Left ventricle myocardium inferior (tissue), 1 donor: ENCODE results near the gene MED29. TPM values are rescaled to one million over a fixed set of nuclear protein-coding genes. Genes with fewer than 3 reads are reported as not detected.

Experiments
- DNase-seq: peaks from one replicate; pipeline ENCODE4 v3.0.0-alpha.2; 2020
- H3K27ac ChIP-seq: fragments of 200-600 bp; replicated peaks from 2 replicates; pipeline ENCODE4 v1.8.0; 2021
- H3K27me3 ChIP-seq: fragments of 200-600 bp; 2 replicates; pipeline ENCODE4 v1.8.0; 2021; ENCODE audit warnings: low read depth
- H3K36me3 ChIP-seq: fragments of 200-600 bp; 2 replicates; pipeline ENCODE4 v1.8.0; 2021
- H3K4me1 ChIP-seq: fragments of 200-600 bp; 2 replicates; pipeline ENCODE4 v1.8.0; 2021
- H3K4me3 ChIP-seq: fragments of 200-600 bp; 2 replicates; pipeline ENCODE4 v1.8.0; 2021; ENCODE audit warnings: mild to moderate bottlenecking, moderate library complexity
- H3K9me3 ChIP-seq: fragments of 200-600 bp; replicated peaks from 2 replicates; pipeline ENCODE4 v1.8.0; 2021
- CTCF ChIP-seq: fragments of 200-600 bp; IDR thresholded peaks from 2 replicates; pipeline ENCODE4 v1.8.0; 2021; ENCODE audit warnings: antibody characterized with exemption, mild to moderate bottlenecking, borderline replicate concordance
- intact Hi-C: fragments of 100-400 bp; cut with micrococcal nuclease; formaldehyde crosslinking; loops from one replicate; pipeline ENCODE4 v1.11.0; 2022
- total RNA-seq: library from RNA; stranded (reverse); fragmentation: NEBNext Ultra II Directional; extraction: Animal tissue kit (Norgen Biotek cat#: 25700); gene quantifications from one replicate; pipeline ENCODE4 v1.2.1, GENCODE V29; 2021
- donor health status: DM: no; HTN: yes; CAD: no; lungs with severe emphysema.

MED29 gene
- total RNA-seq, 1 donor from 2014 or later, result 25.7 TPM

DNA sequence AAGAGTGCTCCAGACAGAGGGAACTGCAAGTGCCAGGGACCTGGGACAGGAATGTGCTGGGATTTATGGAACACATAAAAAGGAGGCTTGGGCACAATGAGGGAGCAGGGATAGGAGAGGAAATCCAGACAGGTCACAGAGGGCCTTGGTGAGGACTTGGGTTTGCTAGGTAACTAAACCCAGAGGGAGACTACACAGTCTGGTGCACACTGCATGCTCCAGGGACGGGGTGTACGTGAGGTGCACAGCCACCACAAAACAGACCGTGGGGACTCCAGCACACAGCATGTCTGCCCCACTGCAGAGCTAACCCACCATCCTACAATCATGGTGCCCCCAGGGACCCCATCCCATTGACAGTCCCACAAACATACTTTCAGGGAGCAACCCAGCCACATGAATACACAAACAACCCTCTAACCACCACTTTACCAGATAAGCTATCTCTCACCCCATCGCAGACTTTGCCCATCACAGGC lies 9.9 kb downstream of the MED29 start:
- no peak overlapping the region for H3K4me3 ChIP-seq
- H3K27ac ChIP-seq, result peak overlapping the region; percentile 99
- TF ChIP-seq CTCF, result no peak
- H3K27me3 ChIP-seq, result no peaks in the 10 kb centered on the region
- no peaks in the 10 kb centered on the region for H3K9me3 ChIP-seq
- peaks cover 72% of the 10 kb centered on the region for H3K4me1 ChIP-seq
- DNase-seq, result no peak
- intact Hi-C loops, result no loop called here
- H3K36me3 ChIP-seq, result peaks cover 1% of the 10 kb centered on the region

GRCh38 chr19:39401549-39402345 lies 10.6 kb downstream of the MED29 start:
- Histone ChIP-seq H3K9me3 (no peaks in the 10 kb centered on the region), H3K27ac (peak overlapping the region; percentile 99), H3K4me3 (peak overlapping the region; percentile 73), H3K27me3 (no peaks in the 10 kb centered on the region), H3K4me1 (peaks cover 73% of the 10 kb centered on the region), H3K36me3 (no peaks in the 10 kb centered on the region)
- intact Hi-C loops, result no loop called here
- no peak for DNase-seq
- no peak for TF ChIP-seq CTCF

GRCh38 chr19:39402346-39403300 lies 11.4 kb downstream of the MED29 start:
- Histone ChIP-seq H3K36me3 (peaks cover 3% of the 10 kb centered on the region), H3K9me3 (no peaks in the 10 kb centered on the region), H3K27me3 (no peaks in the 10 kb centered on the region), H3K27ac (peak overlapping the region; percentile 99), H3K4me1 (peaks cover 73% of the 10 kb centered on the region), H3K4me3 (peak overlapping the region; percentile 73)
- DNase-seq, result peak; percentile 94
- intact Hi-C loops, result no loop called here
- TF ChIP-seq CTCF, result no peak

DNA sequence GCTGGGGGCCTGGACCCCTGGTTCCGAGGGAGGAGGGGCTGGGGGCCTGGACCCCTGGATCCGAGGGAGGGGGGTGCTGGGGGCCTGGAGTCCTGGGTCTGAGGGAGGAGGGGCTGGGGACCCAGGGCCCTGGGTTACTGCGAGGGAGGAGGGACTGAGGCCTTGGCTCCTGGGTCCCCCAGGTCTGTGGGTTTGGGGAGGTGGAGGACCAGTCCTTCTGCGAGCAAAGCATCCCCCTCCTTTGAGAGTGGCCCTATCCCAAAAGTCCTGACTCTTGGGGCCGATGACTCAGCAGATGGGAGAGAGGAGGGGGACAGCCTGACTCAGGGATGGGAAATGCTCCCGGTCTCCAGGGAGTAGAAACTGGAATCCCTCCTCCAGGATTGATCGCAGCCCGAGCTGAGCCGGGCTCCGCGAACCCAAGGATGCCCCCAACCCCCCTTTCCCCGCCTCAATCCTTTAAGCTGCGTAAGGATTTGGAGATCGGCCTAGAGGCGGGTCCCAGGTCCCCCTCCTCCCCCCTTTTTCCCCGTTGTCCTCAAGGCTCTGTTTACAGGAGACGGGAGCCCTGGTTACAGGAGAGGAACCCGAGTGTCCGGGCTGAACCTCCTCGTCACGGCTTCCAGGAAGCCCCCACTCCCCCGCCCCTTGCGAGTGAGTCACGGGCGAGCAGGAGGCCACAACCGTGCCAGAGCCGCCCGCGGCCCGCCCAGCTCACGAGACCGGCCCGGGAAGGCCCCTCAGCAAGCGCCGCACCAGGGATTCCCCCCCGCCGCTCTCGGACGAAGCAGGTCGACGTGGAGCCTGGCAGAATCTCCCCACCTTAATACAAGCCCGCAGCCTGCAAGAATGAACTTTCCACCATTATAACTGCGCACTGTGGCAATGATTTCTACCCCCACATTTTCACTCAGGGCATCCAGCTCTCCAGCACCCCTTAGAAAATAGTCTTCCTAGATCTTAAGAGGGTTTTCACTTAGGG lies 12.4 kb downstream of the MED29 start:
- peaks cover 73% of the 10 kb centered on the region for H3K4me1 ChIP-seq
- intact Hi-C loops, result no loop called here

More for the DNA sequence above, 12.4 kb downstream of the MED29 start:
- DNase-seq, result peak; percentile 98
- TF ChIP-seq CTCF, result no peak
- H3K4me3 ChIP-seq, result peak overlapping the region; percentile 73
- H3K9me3 ChIP-seq, result no peaks in the 10 kb centered on the region
- H3K27ac ChIP-seq, result peak overlapping the region; percentile 99
- peaks cover 12% of the 10 kb centered on the region for H3K36me3 ChIP-seq
- H3K27me3 ChIP-seq, result no peaks in the 10 kb centered on the region
